MCF 10A (cell line): ENCODE results near the gene CSTF3. TPM values are rescaled to one million over a fixed set of nuclear protein-coding genes. Genes with fewer than 3 reads are reported as not detected.
A peak's percentile ranks its signal among the peaks of the same experiment; 100 is the strongest.
"Not testable (repeated sequence)": the region's sequence is repeated elsewhere in the genome, so short reads cannot be mapped to it uniquely, and the experiment has no call there.

Source experiments
- BruUV-seq: library from RNA; stranded (reverse); fragments of 400-500 nt; replicated peaks from 2 replicates; lab custom pipeline; 2021; lab: Mats Ljungman, UMichigan
- CTCF ChIA-PET: fragments of 300-600 bp; sonication (Branson Sonifier 250); formaldehyde crosslinking; extraction: SDS; loops from one replicate; lab custom pipeline; 2021; ENCODE audit warnings: antibody characterized with exemption, inconsistent platforms; lab: Yijun Ruan, JAX
- POLR2A ChIA-PET: fragments of 300-600, 350-650 bp; sonication (Branson Sonifier 250); formaldehyde crosslinking; extraction: SDS; loops from one replicate; lab custom pipeline; 2020; ENCODE audit warnings: antibody characterized with exemption, inconsistent platforms; lab: Yijun Ruan, JAX
- DNase-seq: peaks from one replicate; pipeline ENCODE4 v3.0.0-alpha.2; 2018; ENCODE audit not compliant: unreplicated experiment
- H3K27ac Mint-ChIP-seq: one replicate; pipeline ENCODE4 v1.8.0; 2022; ENCODE audit warnings: mild to moderate bottlenecking, low read depth, mixed read lengths; ENCODE audit not compliant: unreplicated experiment
- H3K27me3 Mint-ChIP-seq: one replicate; pipeline ENCODE4 v1.8.0; 2022; ENCODE audit warnings: mixed read lengths; ENCODE audit not compliant: insufficient read depth, unreplicated experiment
- H3K36me3 Mint-ChIP-seq: one replicate; pipeline ENCODE4 v1.8.0; 2022; ENCODE audit warnings: mild to moderate bottlenecking, moderate library complexity, mixed read lengths; ENCODE audit not compliant: insufficient read depth, unreplicated experiment
- H3K4me1 Mint-ChIP-seq: one replicate; pipeline ENCODE4 v1.8.0; 2022; ENCODE audit warnings: mixed read lengths; ENCODE audit not compliant: insufficient read depth, unreplicated experiment
- H3K4me3 Mint-ChIP-seq: one replicate; pipeline ENCODE4 v1.8.0; 2022; ENCODE audit warnings: mild to moderate bottlenecking, moderate library complexity, mixed read lengths; ENCODE audit not compliant: unreplicated experiment
- H3K9me3 Mint-ChIP-seq: one replicate; pipeline ENCODE4 v1.8.0; 2022; ENCODE audit warnings: mixed read lengths; ENCODE audit not compliant: unreplicated experiment
- intact Hi-C: fragments of 100-400 bp; cut with micrococcal nuclease; formaldehyde crosslinking; loops from 2 replicates; pipeline ENCODE4 v1.14.1; 2022
- total RNA-seq: library from RNA; stranded (reverse); gene quantifications from 2 replicates; pipeline ENCODE4 v1.2.3, GENCODE V29; 2022
- TF ChIP-seq, protein P1 (sequence below): fragments of 200-600 bp; IDR thresholded peaks from one replicate; pipeline ENCODE4 v1.8.0; 2022; ENCODE audit warnings: antibody characterized with exemption, mild to moderate bottlenecking; ENCODE audit not compliant: unreplicated experiment

CSTF3 gene
- total RNA-seq, 1 experiment from 2014 or later: 48.4 TPM

DNA sequence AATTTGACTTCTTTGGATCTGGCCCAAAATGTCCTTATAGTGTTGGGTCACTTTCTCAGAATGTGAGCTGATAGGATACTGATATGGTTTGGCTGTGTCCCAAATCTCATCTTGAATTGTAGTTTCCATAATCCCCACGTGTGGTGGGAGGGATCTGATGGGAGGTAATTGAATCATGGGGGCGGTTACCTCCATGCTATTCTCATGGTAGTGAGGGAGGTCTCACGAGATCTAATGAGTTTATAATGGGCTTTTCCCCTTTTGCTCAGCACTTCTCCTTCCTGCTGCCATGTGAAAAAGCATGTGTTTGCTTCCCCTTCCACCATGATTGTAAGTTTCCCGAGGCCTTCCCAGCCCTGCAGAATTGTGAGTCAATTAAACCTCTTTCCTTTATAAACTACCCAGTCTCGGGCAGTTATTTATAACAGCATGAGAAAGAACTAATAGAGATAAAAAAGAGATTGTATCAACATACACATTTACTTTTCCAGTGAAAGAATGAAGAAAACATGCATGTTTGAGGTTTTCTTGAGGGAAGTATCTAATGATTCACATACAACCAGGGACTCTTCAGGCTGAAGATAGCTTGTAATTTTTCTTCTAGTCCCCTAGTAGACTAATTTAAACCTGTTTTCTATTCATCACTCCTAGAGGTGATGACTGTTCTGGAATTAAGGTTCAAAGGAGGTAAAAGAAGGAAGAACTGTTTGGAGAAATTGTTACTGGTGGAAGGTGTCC, 17.3 kb upstream of the CSTF3 start:
- no peaks in the 10 kb centered on the region for H3K4me1 Mint-ChIP-seq
- no peaks in the 10 kb centered on the region for H3K27me3 Mint-ChIP-seq
- POLR2A ChIA-PET: no interaction called here
- H3K9me3 Mint-ChIP-seq: no peaks in the 10 kb centered on the region
- CTCF ChIA-PET: interaction anchor here (1.0 to 3.2 kb wide), 2 partner anchors 12 to 141 kb away, joined by 3 to 18 read pairs; no protein-coding TSS in a partner anchor
- no TSS peak for BruUV-seq
- H3K4me3 Mint-ChIP-seq: no peak overlapping the region
- H3K27ac Mint-ChIP-seq: no peak overlapping the region
- H3K36me3 Mint-ChIP-seq: no peaks in the 10 kb centered on the region
- no peak for DNase-seq
- TF ChIP-seq, protein P1, sequence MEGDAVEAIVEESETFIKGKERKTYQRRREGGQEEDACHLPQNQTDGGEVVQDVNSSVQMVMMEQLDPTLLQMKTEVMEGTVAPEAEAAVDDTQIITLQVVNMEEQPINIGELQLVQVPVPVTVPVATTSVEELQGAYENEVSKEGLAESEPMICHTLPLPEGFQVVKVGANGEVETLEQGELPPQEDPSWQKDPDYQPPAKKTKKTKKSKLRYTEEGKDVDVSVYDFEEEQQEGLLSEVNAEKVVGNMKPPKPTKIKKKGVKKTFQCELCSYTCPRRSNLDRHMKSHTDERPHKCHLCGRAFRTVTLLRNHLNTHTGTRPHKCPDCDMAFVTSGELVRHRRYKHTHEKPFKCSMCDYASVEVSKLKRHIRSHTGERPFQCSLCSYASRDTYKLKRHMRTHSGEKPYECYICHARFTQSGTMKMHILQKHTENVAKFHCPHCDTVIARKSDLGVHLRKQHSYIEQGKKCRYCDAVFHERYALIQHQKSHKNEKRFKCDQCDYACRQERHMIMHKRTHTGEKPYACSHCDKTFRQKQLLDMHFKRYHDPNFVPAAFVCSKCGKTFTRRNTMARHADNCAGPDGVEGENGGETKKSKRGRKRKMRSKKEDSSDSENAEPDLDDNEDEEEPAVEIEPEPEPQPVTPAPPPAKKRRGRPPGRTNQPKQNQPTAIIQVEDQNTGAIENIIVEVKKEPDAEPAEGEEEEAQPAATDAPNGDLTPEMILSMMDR: no peak
- intact Hi-C loops: no loop called here

DNA sequence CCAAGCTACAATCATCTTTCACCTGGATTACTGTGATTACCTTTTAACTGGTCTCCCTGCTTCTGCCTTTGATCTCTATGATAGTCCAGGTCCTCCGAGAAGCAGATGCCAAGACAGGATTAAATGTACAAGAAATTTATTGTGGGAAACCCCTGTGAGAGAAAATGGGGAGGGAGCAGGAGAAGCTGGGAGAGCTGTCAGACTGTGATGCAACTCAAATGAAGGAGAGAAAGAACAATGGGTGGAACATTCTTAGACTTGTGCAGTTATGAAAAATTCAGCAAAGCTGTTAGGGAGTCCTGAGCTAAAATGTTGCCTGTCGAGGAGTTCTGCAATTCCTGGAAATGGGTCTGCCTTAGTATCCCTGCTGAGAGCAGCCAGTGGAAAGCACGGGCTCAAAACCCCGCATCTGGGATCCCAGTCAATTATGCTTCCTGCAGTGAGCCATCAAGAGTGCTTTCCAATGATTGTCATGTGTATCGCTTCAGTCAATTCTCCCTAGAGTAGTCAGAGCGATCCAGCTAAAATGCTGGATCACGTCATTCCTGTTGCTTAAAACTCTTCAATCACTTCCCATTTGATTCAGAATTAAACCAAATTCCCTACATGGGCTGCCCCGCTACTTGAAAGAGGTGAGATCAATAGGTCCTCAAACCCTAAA, 16.5 kb upstream of the CSTF3 start:
- no peak overlapping the region for H3K4me3 Mint-ChIP-seq
- H3K4me1 Mint-ChIP-seq: peaks cover 3% of the 10 kb centered on the region
- POLR2A ChIA-PET: interaction anchor here (0.9 to 1.6 kb wide), 2 partner anchors 10 to 17 kb away, joined by 3 to 8 read pairs; partner anchors contain the start of gene CSTF3
- TF ChIP-seq, protein P1: no peak
- intact Hi-C loops: no loop called here
- no TSS peak for BruUV-seq
- no peak overlapping the region for H3K27ac Mint-ChIP-seq
- H3K9me3 Mint-ChIP-seq: no peaks in the 10 kb centered on the region
- no peaks in the 10 kb centered on the region for H3K36me3 Mint-ChIP-seq
- no peak for DNase-seq
- H3K27me3 Mint-ChIP-seq: no peaks in the 10 kb centered on the region
- CTCF ChIA-PET: interaction anchor here (0.7 to 3.2 kb wide), 3 partner anchors 11 to 186 kb away, joined by 3 to 18 read pairs (median 3); no protein-coding TSS in a partner anchor

DNA sequence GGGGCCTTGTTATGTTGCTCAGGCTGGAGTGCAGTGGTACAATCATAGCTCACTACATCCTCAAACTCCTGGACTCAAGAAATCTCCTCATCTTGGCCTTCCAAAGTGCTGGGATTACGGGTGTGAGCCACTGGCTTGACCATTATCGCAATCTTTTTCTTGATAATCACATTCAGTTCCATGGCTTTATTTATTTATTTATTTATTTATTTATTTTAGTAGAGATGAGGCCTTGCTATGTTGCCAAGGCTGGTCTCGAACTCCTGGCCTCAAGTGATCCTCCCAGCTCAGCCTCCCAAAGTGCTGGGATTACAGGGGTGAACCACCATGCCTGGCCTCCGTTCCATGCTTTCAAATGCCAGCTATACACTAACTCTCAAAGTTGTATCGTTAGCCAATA, 15.5 kb upstream of the CSTF3 start:
- H3K9me3 Mint-ChIP-seq, H3K4me3 Mint-ChIP-seq, H3K27me3 Mint-ChIP-seq, H3K36me3 Mint-ChIP-seq, H3K27ac Mint-ChIP-seq, DNase-seq, H3K4me1 Mint-ChIP-seq, BruUV-seq, intact Hi-C loops: not testable (repeated sequence)
- ChIA-PET POLR2A (interaction anchor here (0.9 to 1.6 kb wide), 2 partner anchors 9 to 16 kb away, joined by 3 to 8 read pairs; partner anchors contain the start of gene CSTF3), CTCF (interaction anchor here (0.6 to 3.2 kb wide), 3 partner anchors 10 to 704 kb away, joined by 3 to 18 read pairs (median 7); no protein-coding TSS in a partner anchor)

DNA sequence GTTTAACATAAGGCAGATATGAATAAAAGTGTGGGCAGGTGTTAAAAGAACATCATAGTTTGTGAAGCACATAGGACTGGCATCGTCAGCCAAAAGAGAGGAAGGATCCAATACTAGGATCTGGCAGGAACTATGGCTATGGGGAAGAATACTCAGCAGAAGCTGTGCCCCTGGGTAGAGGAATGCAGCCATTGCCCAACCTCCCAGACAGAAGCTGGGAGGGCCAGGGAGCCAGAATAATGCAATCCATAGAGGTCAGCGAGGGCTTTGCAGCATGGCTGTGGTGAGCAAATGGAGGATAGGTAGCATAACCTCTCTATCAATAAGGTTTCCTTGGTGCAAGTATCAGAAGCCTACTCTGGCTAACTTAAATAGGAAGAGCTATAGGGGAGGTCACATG, 11.7 kb upstream of the CSTF3 start:
- TF ChIP-seq, protein P1: no peak
- BruUV-seq: no TSS peak
- POLR2A ChIA-PET: interaction anchor here (0.6 to 1.1 kb wide), 4 partner anchors 12 to 161 kb away, joined by 3 to 5 read pairs (median 4); partner anchors contain the start of gene CSTF3
- CTCF ChIA-PET: interaction anchor here (1.0 to 2.1 kb wide), 2 partner anchors 157 to 518 kb away, joined by 3 to 8 read pairs; no protein-coding TSS in a partner anchor
- H3K27ac Mint-ChIP-seq: no peak overlapping the region
- no peaks in the 10 kb centered on the region for H3K36me3 Mint-ChIP-seq
- intact Hi-C loops: no loop called here
- H3K27me3 Mint-ChIP-seq: no peaks in the 10 kb centered on the region
- peaks cover 6% of the 10 kb centered on the region for H3K4me1 Mint-ChIP-seq
- no peak overlapping the region for H3K4me3 Mint-ChIP-seq
- no peaks in the 10 kb centered on the region for H3K9me3 Mint-ChIP-seq
- DNase-seq: peak; percentile 33
